Activated T-cell treated with anti-CD3 and anti-CD28 coated beads for 48 hours (primary cell): ENCODE measurements around the gene SHB.
"Not testable (repeated sequence)": the region's sequence is repeated elsewhere in the genome, so short reads cannot be mapped to it uniquely, and the experiment has no call there.

Experiments used
- DNase-seq: peaks from one replicate; pipeline ENCODE4 v3.0.0-alpha.2; 2020; ENCODE audit warnings: low read depth

SHB gene

DNA sequence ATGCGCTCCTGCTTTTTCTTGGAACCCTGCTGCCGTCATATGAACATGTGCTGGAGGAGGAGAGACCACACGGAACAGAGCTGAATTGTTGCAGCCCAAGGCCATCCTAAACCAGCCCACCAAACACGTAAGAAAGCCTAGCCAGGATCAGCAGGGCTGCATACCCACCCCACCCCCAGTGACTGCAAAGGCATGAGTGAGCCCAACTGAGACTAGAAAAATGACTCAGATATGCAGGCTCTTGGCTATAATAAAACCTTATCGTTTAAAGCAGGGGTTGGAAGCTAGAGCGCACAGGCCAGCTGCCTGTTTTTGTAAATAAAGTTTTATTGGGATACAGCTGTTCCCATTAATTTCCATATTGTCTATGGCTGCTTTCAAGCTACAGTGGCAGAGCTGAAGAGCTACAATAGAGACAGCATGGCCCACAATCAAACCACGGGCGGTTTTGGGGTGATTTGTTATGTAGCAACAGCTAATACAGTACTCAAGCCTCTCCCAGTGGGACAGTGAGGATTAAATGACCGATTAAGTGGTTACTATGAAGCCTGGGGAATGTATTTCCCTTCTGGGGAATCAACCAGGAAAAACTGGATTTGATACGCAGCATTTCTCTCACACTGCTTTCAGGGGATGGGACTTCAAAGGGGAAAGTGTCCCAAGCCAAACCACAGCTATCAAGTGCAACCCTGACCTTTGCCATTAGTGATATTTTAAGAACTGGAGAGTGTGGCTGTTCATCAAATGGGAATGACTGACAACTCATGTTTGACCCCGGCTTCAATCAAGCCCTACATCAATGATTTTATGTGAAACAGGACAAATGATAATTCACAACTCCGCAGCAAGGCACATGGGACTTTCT is 6.3 kb downstream of the SHB start:
- no peak for DNase-seq

DNA sequence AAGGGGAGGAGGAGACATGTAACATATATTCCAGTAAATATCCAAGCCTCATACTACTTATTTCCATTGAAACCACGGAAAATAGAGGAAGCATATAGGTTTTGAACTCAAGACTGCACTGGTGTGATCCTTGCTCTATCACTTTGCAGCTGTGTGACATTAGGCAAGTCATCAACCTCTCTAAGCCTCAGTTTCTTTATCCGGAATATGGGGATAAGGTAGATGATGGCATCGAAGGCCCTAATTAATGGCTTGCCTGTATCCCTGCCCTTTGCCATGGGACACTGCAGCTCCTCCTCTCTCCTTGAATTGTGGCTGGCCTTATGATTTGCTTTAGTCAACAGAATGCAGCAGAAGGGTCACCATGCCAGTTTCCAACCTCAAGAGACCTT is 6.9 kb downstream of the SHB start:
- DNase-seq: no peak

DNA sequence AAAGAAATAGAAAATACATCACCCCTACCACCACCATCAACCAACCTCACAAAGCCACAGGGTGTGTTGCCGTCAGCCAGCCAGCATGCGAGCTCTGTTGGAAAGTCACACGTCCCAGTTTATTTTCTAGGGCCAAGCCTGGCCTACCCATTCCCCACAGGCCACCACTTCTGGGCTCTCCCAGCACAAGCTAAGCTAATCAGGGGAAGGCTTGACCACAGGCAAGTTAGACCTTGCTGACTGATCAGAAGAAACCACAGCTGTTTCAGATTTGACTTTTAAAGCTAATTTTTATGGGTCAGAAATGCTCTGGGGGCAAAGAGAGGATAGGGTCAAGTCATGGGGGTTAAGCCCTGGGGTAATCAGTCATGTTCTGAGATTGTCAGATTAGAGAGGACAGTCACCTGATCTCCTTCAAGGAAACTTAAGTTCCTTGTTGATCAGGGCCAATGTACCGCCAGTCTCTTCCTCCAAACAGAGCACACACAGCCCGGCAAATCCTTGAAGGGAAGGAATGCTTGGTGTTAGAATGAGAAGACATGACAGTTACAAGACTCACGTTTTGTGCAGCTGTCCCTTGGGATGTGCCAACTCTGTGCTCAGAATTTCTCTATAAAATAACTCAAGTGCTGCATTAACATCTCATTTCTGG is 7.6 kb downstream of the SHB start:
- no peak for DNase-seq

DNA sequence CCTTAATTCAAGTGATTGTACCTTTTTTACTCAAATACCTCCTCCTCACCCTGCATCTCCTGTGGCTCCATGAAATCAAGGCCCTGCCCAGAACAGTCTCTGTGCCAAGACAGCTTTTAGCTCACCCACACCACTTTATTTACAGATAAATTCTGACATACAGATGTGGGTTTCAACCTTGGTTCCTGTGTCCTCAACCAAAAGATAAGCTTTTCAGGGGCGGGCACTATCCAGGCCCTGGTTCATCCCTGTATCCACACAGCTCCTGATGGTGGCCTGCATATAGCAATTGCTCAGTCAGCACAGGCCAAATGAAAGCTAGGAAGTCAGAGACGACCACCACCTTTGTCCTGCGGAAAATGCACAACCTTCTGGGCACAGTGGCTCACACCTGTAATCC is 8.3 kb downstream of the SHB start:
- no peak for DNase-seq

DNA sequence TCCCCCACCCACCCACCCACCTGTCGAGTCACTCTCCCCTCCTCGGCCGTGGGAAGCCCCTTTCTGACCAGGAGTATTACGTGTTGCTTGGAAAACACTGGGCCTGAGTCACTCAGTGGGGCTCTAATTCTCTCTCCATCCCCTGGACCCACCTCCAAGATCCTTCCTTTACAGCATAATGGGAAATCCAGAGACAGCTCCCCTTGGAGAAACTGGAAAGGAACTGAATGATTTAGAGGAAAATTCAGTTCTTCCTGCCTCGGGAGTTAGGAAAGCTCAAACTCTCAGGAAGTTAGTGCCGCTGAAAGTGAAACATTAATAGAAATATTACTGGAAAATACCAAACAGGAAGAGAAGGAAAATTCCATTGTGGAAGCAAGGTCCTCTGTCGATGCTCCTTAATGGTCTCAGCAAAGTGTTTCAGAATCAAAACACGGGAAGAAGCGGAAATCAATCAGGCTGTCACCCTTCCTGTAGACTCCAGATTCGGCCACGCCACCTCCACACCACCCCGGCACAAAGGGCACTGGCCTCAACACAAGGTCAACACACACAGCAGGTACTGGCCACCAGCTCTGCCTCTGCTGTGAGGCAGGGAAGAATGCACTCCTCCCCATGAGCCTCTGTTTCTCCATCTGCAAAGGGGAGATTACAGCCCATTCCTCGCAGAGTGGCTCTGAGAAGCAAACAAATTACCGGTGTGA is 9.6 kb downstream of the SHB start:
- no peak for DNase-seq

DNA sequence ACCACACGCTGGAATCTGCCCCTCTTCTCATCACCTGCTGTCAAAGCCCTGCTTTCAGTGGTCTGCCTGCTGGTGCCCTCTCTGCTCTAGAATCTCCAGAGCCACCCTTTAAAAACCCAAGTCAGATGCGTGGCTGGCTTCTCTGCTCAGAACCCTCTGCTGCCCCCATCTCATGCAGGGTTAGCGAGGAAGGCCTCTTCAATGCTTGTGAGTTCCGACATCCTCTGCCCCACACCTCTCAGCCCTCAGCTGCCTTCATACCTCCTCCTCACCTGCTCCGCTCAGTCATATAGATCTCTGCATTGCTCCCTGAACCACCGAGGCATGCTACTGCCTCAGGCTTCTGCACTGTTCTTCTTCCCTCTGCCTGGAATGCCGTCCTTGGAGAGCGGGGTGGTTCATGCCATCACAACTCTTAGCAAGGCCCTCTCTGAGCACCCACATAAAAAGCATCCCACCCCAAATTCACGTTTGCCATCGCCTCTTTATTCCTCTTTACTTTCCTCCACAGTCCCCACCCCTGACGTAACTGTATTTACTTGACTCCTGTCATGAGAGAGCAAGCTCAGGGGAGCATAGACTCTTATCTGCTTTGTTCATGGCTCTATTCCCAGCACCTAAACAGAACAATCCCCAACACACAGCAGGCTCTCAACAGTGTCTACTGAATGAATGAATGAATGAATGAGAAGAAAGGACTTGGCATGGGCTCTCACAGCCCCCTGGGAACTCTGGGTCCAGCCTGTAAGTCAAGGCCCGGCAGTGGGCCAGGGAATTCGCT is 10.4 kb downstream of the SHB start:
- no peak for DNase-seq

DNA sequence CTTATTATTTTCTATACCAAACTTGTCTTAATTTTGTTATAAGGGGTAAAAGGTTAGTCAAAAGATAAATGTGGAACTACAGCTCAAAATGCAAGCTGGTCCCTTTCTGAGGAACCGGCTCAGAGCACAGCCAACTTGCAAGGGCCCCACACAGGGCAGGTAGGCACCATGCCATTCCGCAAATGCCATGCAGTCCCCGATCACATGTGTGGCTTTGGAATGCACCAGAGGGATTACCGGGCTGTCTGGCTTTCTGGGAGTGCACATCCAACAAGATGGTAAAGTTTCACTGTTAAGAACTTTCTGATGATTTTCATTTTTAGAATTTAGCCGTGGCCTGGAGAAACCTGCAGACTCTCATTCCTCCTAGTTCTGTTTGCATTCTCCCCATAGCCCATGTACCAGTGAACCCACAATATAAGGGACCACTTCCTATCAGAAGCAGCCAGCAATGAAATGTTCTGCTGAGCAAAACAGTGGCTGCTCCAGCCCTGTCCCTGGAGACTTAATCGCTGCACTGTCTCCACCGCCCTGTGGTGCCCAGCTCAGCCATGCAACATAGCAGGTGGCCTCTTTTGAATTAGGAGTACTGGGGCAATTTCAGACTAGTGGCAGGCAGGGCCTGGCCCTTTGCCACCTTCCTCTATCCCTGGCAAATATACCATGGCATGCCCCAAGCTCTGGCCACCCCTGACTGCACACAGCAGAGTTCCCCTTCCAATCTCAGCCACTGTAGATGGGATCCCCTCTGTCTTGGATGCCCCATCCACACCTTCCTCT is 11.4 kb downstream of the SHB start:
- DNase-seq: no peak

DNA sequence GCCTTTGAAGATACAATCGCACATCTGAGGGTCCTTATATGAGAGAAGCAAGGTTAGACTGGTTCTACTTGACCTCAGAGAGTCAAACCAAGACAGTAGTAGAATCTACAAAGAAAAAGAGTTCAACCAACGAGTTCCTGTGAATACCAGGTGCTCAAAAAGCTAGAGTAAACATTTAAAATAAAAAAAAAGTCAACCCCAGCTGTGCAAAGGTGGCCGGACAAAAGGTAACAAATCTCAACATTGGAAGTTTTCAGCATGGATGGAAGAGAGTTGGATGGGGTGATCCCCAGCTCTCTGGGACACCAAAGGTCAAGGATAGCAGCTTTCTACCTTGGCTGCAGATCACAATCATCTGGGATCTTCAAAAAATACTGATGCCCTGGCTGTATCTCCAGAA is 14.4 kb downstream of the SHB start:
- no peak for DNase-seq

DNA sequence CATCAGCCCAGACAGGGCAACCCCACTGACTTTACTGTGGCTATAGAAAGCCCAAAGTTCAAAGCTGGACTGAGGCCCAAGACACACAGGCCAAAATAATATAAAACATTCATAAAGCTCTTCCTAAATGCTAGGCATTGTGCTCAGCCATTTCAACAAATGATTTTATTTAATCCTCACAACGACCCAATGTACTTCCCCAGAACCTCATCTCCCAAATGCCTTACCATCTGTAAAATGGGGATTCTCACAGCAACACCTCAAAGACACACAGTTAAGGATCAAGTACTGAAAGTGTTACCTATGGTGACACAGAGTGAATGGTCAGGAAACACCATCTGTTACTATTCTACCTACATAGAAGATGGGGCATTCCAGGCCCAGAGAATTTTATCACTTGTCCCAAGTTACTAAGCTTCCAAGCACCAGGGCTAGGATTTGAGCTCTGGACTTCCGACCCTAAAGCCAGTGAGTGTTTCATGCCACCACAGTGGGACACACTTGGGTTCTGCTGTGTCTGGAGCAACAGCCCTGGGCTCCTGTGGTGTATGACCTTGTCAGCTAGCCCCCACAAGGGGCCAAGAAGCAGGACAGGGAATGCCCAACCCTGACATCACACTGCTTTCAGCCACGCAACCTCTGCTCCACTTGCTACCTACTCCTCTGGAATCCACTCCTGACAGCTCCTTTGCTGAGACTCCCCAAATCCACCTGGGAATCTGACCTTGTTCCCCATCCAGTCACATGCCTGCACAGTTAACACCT is 15.1 kb downstream of the SHB start:
- no peak for DNase-seq

DNA sequence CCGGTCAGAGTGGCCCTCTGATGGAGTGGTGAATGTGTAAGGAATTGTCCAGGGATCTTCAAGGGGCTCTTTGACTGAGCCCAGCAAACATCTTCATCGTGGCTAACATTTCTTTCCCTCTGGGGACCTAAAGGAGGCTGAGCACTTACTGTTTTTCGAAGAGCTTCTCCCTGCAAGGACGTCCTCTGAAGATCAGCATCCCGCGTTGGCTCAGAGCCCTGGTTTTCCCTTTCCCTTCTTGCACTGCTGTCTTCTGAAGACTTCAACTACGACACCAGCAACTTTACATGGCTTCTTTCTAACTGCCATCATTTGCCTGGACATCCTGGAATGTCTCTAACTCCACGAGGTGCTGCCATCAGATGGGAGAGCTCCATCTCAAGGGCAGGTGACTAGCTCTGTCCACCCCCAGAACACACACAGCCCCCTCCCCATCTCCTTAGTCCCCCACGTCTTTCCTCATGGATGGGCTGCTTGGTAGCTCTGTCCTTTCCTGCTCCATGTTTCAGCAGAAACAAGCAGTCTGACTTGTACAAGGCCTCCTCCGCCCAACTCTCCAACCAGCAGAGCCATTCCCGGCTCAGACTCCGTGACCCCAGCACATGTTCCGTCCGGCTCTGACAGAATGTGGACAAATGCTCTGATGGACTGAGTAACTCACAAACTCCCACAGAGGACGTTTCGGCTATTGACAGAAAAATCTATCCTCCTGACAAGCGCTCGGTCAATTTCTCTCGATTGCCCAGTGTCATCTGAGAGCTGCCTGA is 17.1 kb downstream of the SHB start:
- no peak for DNase-seq

DNA sequence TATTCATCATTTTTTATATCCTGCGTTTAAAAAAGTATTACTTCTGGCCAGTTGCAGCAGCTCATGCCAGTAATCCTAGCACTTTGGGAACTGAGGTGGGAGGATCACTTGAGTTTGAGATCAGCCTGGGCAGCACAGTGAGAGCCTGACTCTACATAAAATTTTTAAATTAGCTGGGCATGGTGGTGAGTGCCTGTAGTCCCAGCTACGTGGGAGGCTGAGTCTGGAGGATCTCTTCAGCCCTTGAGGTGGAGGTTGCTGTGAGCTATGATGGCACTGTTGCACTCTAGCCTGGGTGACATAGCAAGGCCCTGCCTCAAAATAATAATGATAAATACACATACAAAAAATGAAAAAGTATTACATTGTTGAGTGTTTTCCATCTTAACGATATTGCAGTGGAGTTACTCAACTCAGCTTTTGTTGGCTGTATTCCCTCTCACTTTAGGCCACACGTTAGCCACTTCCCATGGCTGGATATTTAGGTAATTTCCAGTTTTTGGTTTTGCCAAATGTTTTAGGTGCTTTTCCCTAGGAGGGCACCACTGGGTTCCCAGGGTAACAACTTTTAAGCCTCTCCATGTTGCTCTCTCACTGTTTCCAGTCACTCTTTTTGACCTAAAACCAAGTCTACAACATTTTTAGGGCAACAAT is 20.6 kb downstream of the SHB start:
- DNase-seq: no peak

DNA sequence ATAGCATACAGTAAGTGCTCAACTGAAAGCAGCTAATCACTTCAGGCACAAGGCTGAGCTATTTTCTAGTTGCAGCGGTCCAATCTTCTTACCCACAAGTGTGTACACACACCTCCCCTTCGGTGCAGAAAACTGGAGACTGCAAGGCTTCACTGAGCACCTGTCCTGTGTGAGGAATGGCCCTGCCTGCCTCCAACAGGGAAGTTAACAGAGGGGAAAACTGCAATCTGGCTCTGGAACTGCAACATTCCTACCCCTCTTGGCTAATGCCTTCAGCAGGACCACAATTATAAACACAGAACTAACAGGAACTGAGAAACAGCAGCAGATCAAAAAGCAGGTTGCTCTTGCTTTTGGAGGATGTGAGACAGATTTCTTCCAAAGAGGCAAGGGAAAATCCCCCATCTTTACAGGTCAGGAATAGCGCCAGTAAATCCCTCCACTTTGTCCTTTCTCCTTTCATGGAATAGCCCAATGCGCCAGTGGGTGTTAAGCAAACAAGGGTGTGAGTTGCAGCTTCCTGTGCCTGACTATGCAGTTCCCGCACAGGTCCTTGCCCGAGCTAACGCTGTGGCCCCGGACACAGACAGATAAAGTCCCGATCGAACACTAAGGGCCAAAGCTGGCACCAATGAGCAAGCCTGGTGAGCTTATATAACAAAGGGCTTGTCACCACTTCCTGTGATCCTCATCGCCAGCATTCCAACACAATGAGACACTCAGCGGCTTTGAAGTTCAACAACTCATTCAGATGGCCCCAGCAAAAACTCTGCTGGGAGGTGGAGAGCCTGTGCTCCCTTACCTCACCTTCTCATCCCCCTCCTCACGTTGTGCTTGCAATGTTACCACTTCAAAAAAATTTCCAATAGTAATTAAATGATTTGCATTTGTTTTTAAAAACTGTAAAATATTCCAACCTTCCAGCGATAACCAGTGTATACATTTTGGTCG is 21.5 kb downstream of the SHB start:
- no peak for DNase-seq

DNA sequence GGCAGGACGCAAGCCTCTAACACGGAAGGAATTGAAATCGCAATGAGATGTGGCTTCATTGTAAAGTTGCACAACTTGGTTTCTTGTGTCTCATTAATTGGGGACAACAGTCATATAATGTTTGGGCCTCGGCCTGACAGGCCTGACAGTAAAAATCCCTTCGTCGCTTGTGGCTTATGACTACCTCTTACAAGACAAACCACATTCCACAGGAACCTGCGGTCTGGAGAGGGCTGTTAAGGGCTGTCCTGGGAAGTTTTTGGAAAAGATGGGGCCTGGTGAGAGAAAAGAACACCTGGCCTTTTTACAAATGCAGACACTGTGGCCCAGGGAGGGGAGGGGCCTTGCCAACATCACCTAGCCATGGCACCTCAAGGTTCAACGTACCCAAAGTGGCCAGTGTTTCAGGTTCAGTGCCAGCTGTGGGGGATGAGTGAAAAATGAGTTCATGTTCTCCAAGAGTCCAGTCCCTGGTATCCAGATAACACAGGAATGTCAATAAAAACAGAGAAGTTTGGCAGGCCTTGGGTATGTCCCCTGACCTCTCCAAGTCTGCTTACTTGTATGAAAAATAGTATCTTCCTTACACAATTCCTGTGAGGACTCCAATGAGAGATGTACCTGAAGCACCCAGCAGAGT is 22.2 kb downstream of the SHB start:
- no peak for DNase-seq

DNA sequence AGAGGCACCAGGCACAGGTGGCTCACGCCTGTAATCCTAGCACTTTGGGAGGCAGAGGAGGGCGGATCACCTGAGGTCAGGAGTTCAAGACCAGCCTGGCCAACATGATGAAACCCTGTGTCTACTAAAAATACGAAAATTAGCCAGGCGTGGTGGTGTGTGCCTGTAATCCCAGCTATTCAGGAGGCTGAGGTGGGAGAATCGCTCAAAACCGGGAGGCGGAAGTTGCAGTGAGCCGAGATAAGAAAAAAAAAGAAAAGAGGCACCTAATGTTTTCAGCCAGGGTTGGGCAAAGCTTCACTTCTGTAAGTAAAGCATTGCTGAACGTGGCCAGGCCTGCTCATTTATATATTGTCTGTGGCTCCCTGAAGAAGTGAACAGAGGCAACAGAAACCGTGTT is 23.1 kb downstream of the SHB start:
- DNase-seq: not testable (repeated sequence)

DNA sequence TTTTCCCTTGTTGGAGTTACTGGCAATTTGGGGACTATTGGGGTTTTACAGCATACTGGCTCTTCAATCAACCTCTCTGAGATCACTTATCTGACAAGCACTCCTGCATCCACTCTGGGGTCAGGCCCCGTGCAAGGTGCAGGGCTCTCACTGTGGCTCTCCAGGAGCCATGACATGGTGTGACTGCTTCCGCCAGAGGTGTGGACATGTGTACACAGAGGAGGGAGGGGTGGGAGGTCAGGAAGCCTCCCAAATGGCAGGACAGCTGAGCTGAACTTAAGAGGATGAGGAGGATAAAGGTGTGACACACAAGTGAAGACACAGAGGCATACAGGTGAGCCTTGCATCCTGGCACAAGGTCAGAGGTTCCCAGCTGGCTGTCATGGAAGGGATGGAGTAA is 24.3 kb downstream of the SHB start:
- DNase-seq: no peak

DNA sequence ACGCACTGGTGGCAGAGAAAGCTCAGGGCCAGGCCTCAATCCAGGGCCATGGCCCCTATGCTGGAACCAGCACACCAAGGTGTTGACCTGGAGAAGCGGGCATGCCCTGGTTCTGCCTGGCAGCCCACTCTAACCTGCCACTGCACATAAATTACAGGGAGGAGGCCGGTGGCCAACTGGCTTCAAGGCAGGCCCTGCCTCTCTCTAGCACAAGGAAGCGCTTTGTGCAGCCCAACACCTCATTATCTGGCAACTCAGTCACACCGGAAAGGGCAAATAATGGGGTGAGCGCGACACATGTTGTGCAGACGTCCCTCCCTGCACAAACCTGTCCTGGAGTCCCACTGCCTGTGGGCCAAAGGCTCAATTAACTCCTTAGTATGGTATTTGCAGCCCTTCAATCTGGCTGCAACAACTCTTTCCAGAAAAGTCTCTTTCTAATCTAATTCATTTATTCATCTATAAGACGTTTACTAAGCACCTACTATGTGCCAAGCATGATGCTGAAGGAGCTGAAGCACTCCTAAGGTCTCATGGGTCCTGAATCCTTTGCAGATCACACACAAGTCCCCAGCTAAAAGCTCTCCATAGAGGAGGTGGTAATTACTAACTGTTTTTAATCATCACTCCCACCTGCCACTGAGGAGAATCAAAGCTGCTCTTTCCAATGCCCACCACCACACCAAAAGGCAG is 24.9 kb downstream of the SHB start:
- no peak for DNase-seq
